ENCODE measurements around the gene DEXI. TPM values are rescaled to one million over a fixed set of nuclear protein-coding genes. Genes with fewer than 3 reads are reported as not detected.

DEXI gene
- total RNA-seq, 1 donor, result 40.2 TPM

GRCh38 chr16:10938796-10939648 is 3.2 kb downstream of the DEXI start:
- DNase-seq (ENCODE audit: low read depth), result no peak
- TF ChIP-seq CTCF (IDR thresholded peaks at IDR 0.05; ENCODE audit: insufficient read depth, low read depth, low read length), result no peak
- peak overlapping the region; percentile 10 for H3K4me3 ChIP-seq (ENCODE audit: low read depth, low read length)

- no peak for DNase-seq (ENCODE audit: low read depth)
- TF ChIP-seq CTCF (IDR thresholded peaks at IDR 0.05; ENCODE audit: insufficient read depth, low read depth, low read length), result no peak
- no peak overlapping the region for H3K4me3 ChIP-seq (ENCODE audit: low read depth, low read length)
Observed at GRCh38 chr16:10938321-10938720, 3.9 kb downstream of the DEXI start.

GRCh38 chr16:10937068-10937859 is 5.0 kb downstream of the DEXI start:
- TF ChIP-seq CTCF (IDR thresholded peaks at IDR 0.05; ENCODE audit: insufficient read depth, low read depth, low read length), result no peak
- DNase-seq (ENCODE audit: low read depth), result no peak
- no peak overlapping the region for H3K4me3 ChIP-seq (ENCODE audit: low read depth, low read length)

- TF ChIP-seq CTCF (IDR thresholded peaks at IDR 0.05; ENCODE audit: insufficient read depth, low read depth, low read length), result no peak
- no peak for DNase-seq (ENCODE audit: low read depth)
- no peak overlapping the region for H3K4me3 ChIP-seq (ENCODE audit: low read depth, low read length)
Observed at GRCh38 chr16:10936272-10936984, 5.8 kb downstream of the DEXI start.

GRCh38 chr16:10935226-10935915 is 6.9 kb downstream of the DEXI start:
- DNase-seq (ENCODE audit: low read depth), result no peak
- no peak for TF ChIP-seq CTCF (IDR thresholded peaks at IDR 0.05; ENCODE audit: insufficient read depth, low read depth, low read length)
- H3K4me3 ChIP-seq (ENCODE audit: low read depth, low read length), result no peak overlapping the region
